HepG2 (cell line): ENCODE measurements around the gene IPPK. TPM values are rescaled to one million over a fixed set of nuclear protein-coding genes. Genes with fewer than 3 reads are reported as not detected.

Experiments
- AFF4 ChIP-seq: sonication (generic); formaldehyde crosslinking; IDR thresholded peaks from 2 replicates; pipeline ENCODE4 v1.4.0; 2020; ENCODE audit warnings: missing genetic modification reagents
- SRSF9 ChIP-seq: fragments of 200-400 bp; formaldehyde crosslinking; IDR thresholded peaks from 2 replicates; pipeline ENCODE4 v1.6.1; 2018; ENCODE audit warnings: borderline replicate concordance, mild to moderate bottlenecking, low read depth, low read length; ENCODE audit not compliant: insufficient read depth, poor library complexity, severe bottlenecking
- ZBTB44 ChIP-seq: sonication (generic); formaldehyde crosslinking; IDR thresholded peaks from 2 replicates; pipeline ENCODE4 v1.4.0; 2020; ENCODE audit warnings: missing genetic modification reagents
- ZNF326 ChIP-seq: sonication (generic); formaldehyde crosslinking; IDR thresholded peaks from 2 replicates; pipeline ENCODE4 v1.4.0; 2020; ENCODE audit warnings: missing genetic modification reagents, borderline replicate concordance
- ZNF616 ChIP-seq: sonication (generic); formaldehyde crosslinking; IDR thresholded peaks from 2 replicates; pipeline ENCODE4 v1.5.0; 2020; ENCODE audit warnings: low read depth, mild to moderate bottlenecking, missing genetic modification reagents
- ZNF770 ChIP-seq: sonication (generic); formaldehyde crosslinking; IDR thresholded peaks from 2 replicates; pipeline ENCODE4 v1.5.0; 2020; ENCODE audit warnings: mild to moderate bottlenecking, missing genetic modification reagents
- polyA plus RNA-seq, 8 experiments: library from polyadenylated mRNA; depleted of rRNA in 3 of 8; stranded (reverse) in 7 of 8; unstranded in 1 of 8; fragments of >200 nt; fragmentation: Illumina TruSeq in 4 of 8; extraction: Trizol in 4 of 8; gene quantifications; 2 replicates each; pipeline versions ENCODE4 v1.2.1 to v1.2.3, GENCODE V29; 2011 to 2016; ENCODE audit warnings: low read depth in 4 of 8, missing spikeins in 1 of 8, mixed read lengths in 1 of 8; ENCODE audit not compliant: insufficient read depth in 1 of 8
- total RNA-seq, 5 experiments: library from RNA; depleted of rRNA; stranded (reverse); fragments of >200 nt; fragmentation: Illumina TruSeq; extraction: Trizol; gene quantifications; 2 replicates each; pipeline ENCODE4 v1.2.3, GENCODE V29; 2016; ENCODE audit warnings: low read depth in 1 of 5

The IPPK gene
- total and polyA plus RNA-seq, 2 of the 13 experiments (the other 11 are each of a cell fraction or from before 2014, with no cell fraction given): 9.9 to 14.1 TPM

GRCh38 chr9:92696619-92697018, 26.7 kb upstream of the IPPK start (continued):
- TF ChIP-seq SRSF9: no peak
- TF ChIP-seq ZNF770 (CRISPR knock-in tag): no peak
- no peak for TF ChIP-seq ZNF616 (CRISPR knock-in tag)
- no peak for TF ChIP-seq ZNF326
- TF ChIP-seq ZBTB44 (CRISPR knock-in tag): no peak
- TF ChIP-seq AFF4 (CRISPR knock-in tag): no peak
